Measurements from ENCODE around the gene LAMB1.
A peak's percentile ranks its signal among the peaks of the same experiment; 100 is the strongest.
"Not testable (repeated sequence)": the region's sequence is repeated elsewhere in the genome, so short reads cannot be mapped to it uniquely, and the experiment has no call there.

LAMB1 gene

DNA sequence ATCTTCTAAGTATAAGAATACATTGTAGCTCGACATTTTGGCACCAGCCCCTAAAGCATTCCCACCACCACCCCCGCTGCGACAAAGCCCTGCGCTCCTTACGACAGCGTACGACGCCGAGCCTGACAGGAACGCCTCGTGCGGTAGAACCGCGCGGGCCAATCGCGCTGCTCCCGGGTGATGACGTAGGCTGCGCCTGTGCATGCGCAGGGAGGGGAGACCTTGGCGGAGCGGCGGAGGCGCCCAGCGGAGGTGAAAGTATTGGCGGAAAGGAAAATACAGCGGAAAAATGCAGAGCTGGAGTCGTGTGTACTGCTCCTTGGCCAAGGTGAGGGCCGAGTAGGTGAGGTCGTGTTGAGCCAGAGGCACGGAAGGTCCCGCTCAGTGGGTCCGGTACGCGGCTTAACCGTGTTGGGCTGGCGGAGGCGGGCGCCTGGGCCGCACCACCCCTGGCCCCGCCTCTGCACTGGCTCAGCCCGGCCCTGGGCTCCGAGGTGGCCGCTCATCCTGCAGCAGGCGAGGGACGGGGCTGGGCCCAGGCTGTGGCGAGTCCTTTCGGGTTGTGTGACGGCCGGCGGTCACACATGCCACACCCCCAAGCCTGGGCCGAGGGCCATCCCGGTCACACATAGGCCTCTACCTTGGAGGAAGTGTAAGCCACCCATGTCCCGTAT, 111.9 kb downstream of the LAMB1 start, which contains the start of gene DLD:
Gene DLD (plus strand): TSS at position 222 of the 674 bp plus-strand sequence. CDS start 68 bp downstream, at position 290.
- peak; percentile 90 for DNase-seq (ENCODE audit: low read depth)
- peak within 1 kb of the TSS; percentile 86 for H3K4me3 ChIP-seq (ENCODE audit: control insufficient read depth, low read depth, low read length)
- TF ChIP-seq, protein P1, sequence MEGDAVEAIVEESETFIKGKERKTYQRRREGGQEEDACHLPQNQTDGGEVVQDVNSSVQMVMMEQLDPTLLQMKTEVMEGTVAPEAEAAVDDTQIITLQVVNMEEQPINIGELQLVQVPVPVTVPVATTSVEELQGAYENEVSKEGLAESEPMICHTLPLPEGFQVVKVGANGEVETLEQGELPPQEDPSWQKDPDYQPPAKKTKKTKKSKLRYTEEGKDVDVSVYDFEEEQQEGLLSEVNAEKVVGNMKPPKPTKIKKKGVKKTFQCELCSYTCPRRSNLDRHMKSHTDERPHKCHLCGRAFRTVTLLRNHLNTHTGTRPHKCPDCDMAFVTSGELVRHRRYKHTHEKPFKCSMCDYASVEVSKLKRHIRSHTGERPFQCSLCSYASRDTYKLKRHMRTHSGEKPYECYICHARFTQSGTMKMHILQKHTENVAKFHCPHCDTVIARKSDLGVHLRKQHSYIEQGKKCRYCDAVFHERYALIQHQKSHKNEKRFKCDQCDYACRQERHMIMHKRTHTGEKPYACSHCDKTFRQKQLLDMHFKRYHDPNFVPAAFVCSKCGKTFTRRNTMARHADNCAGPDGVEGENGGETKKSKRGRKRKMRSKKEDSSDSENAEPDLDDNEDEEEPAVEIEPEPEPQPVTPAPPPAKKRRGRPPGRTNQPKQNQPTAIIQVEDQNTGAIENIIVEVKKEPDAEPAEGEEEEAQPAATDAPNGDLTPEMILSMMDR (conservative IDR thresholded peaks at IDR 0.05; ENCODE audit: control insufficient read depth, insufficient read depth, low read depth, low read length): no peak

DNA sequence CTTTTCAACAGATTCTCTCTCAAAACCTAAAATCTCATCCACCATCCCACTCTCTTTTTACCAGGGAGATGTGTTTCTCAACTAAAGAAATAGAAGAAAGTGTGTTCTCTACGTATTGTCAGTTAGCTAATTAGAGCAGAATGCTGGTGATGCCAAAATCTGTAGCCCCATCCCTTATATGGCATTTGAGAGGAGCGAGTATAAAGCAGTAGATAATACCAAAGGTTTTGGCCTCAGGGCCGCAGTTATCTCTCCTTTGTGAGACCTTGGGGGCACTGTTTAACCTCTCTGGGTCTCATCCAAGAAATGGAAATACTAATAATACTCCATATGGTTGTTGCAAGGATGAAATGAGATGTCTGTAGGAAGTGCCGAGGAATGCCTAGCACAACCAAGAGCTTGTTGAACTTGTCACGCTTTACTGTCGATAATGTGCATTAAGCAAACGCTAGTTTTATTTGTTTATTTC, 112.4 kb downstream of the LAMB1 start:
- TF ChIP-seq, protein P1 (conservative IDR thresholded peaks at IDR 0.05; ENCODE audit: control insufficient read depth, insufficient read depth, low read depth, low read length): no peak
- no peak for DNase-seq (ENCODE audit: low read depth)
- H3K4me3 ChIP-seq (ENCODE audit: control insufficient read depth, low read depth, low read length): peak overlapping the region; percentile 86

DNA sequence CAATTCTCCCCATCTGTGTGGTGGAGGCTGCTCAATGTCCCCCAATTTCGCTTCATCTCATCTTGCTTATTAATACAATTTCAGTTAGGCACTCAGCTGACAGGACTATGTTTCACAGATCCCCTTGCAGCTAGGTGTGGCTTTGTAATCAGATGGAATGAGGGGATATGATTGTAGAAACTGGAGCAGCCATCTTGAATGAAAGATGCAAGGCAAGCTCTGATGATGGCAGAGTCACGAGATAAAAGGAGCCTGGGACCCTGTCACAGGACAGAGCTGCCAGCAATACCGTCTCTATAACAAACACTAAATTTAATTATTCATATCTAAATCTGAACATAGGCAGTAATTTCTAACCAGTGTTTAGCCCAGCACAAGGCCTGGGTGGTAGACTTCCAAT, 113.0 kb downstream of the LAMB1 start:
- no peak for DNase-seq (ENCODE audit: low read depth)
- no peak overlapping the region for H3K4me3 ChIP-seq (ENCODE audit: control insufficient read depth, low read depth, low read length)
- TF ChIP-seq, protein P1 (conservative IDR thresholded peaks at IDR 0.05; ENCODE audit: control insufficient read depth, insufficient read depth, low read depth, low read length): no peak

DNA sequence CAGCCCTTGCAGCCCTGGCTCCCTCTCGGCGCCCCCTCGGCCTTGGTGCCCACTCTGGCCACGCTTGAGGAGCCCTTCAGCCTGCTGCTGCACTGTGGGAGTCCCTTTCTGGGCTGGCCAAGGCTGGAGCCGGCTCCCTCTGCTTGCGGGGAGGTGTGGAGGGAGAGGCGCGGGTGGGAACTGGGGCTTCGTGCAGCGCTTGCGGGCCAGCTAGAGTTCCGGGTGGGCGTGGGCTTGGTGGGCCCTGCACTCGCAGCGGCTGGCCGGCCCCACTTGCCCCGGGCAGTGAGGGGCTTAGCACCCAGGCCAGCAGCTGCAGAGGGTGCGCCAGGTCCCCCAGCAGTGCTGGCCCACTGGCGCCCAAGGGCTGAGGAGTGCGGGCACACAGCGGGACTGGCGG, 115.1 kb downstream of the LAMB1 start:
- H3K4me3 ChIP-seq (ENCODE audit: control insufficient read depth, low read depth, low read length); DNase-seq (ENCODE audit: low read depth): not testable (repeated sequence)

DNA sequence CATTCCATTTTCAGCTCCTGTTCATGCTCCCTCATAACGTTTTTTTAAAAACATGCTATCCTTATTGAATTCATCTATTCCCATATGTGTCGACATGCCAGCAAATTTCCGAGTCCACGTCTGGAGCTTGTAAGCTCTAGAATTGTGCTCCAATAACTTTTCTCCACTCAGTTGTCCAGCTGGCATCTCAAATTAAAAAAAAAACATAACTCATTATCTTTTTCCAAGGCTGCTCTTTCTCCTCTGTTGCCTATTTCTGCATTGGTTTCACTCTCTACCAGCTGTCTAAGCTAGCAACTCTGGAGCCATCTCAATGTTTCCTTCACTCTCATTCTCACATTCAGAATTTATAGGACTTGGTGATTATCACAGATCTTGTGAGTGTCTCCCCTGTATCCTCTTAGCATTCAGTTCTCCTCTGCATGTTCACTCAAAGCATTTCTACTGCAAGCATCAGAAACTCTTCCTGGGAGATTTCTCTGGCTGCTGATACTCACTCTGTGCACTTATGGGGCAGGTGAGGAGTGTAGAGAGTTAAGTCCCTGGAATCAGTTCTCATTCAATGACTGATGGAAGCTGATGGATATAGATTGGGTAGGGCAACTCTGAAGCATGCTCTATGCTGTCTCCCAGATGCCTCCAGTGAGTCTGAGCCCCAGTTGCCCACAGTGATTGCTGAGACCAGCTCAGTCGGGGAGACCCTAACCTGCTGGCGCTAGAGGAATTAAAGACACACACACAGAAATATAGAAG, 118.7 kb downstream of the LAMB1 start:
- H3K4me3 ChIP-seq (ENCODE audit: control insufficient read depth, low read depth, low read length): no peak overlapping the region
- TF ChIP-seq, protein P1 (conservative IDR thresholded peaks at IDR 0.05; ENCODE audit: control insufficient read depth, insufficient read depth, low read depth, low read length): no peak
- DNase-seq (ENCODE audit: low read depth): no peak

DNA sequence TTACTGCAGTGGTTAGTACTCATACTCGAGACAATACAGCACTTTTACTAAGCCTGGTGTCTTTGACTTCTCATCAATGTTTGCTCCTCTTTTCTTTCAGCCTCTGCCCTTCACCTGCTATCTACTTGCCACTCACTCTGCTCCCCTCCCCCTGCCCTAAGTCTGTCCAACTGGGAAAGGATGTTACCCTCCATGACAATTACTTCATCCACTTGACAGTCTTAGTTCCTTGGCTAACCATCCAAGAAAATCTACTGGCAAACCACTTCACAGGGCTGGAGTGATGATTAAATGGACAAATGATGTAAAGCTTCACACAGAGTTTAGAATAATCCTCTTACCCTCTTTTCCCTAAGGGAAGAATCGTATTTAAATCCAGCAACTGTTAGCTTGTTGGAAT, 120.2 kb downstream of the LAMB1 start:
- no peak overlapping the region for H3K4me3 ChIP-seq (ENCODE audit: control insufficient read depth, low read depth, low read length)
- DNase-seq (ENCODE audit: low read depth): no peak
- TF ChIP-seq, protein P1 (conservative IDR thresholded peaks at IDR 0.05; ENCODE audit: control insufficient read depth, insufficient read depth, low read depth, low read length): no peak

DNA sequence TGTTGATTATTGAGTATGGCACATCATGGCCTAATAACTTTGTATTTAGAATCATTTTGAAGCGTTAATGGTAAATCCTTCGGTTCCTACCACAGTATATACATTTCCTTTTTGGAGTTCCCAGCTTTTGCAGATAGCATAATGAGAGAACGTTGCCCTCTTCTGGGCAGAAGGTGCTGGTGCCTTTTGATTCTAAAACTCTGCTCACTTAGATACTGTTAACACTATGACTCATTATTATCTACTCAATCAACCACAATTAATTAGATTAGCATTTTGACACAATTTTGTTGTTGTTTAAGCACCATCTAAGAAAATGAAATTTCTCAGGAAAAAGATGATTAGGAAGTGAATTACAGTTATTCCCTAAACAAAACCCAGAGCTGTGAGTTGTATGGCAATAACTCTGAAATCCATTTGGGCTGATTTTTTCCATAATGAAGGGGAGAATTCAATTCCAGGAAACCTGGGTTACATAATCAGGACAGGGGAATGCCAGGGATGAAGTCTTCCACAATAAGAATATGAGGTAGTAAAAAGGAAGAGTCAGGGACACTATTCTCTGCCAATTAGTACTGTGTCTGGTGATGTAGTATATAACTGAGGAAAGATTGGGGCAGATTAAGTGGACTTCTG, 123.4 kb downstream of the LAMB1 start:
- TF ChIP-seq, protein P1 (conservative IDR thresholded peaks at IDR 0.05; ENCODE audit: control insufficient read depth, insufficient read depth, low read depth, low read length): peak; percentile 90
- DNase-seq (ENCODE audit: low read depth): peak; percentile 64
- H3K4me3 ChIP-seq (ENCODE audit: control insufficient read depth, low read depth, low read length): no peak overlapping the region

Data from fibroblast of mammary gland (primary cell).